ENCODE results near the gene TBC1D1. TPM values are rescaled to one million over a fixed set of nuclear protein-coding genes. Genes with fewer than 3 reads are reported as not detected.

Gene TBC1D1
- total and polyA plus RNA-seq, 2 donors (not counting 3 experiments of a cell fraction or from before 2014, with no cell fraction given) = 63.5 to 116 TPM

- Histone ChIP-seq H3K4me3 (replicated peaks in 1 of 3; ENCODE audit: insufficient read depth in 1 of 3, low read depth in 1 of 3, low read length in 3 of 3) (no peak overlapping the region), H3K36me3 (ENCODE audit: control insufficient read depth in 2 of 2, extremely low read depth in 1 of 2, insufficient read depth in 2 of 2, low read length in 2 of 2) (no peaks in the 10 kb centered on the region), H4K20me1 (replicated peaks; ENCODE audit: control insufficient read depth, extremely low read depth, insufficient read depth, low read length) (no peaks in the 10 kb centered on the region), H3K79me2 (ENCODE audit: control insufficient read depth, insufficient read depth, low read length) (no peaks in the 10 kb centered on the region), H3K4me1 (ENCODE audit: control insufficient read depth, extremely low read depth, insufficient read depth, low read length) (peaks cover 24% of the 10 kb centered on the region), H2AFZ (ENCODE audit: low read depth, low read length) (no peak overlapping the region), H3K9me1 (replicated peaks; ENCODE audit: control insufficient read depth, extremely low read depth, insufficient read depth, low read length) (no peaks in the 10 kb centered on the region), H3K27ac (ENCODE audit: insufficient read depth, low read depth, low read length) (no peak overlapping the region), H3K9me3 (replicated peaks; ENCODE audit: control insufficient read depth, insufficient read depth, low read length) (no peaks in the 10 kb centered on the region), H3K9ac (replicated peaks; ENCODE audit: extremely low read depth, insufficient read depth, low read length) (no peak overlapping the region), H3K27me3 (ENCODE audit: control insufficient read depth in 2 of 2, insufficient read depth in 2 of 2, low read length in 2 of 2) (peaks cover 0 to 7% of the 10 kb centered on the region in 2 experiments), H3K4me2 (ENCODE audit: insufficient read depth, low read length) (no peak overlapping the region)
- intact Hi-C loops (cut with micrococcal nuclease) = no loop called here
- no peak for FAIRE-seq
- BruUV-seq (replicated peaks) = no TSS peak
- TF ChIP-seq MAX (IDR thresholded peaks at IDR 0.05; ENCODE audit: insufficient read depth, insufficient read length) (no peak), JUN (IDR thresholded peaks at IDR 0.05; ENCODE audit: borderline replicate concordance, insufficient read depth, insufficient read length, low read depth) (no peak), MYC (IDR thresholded peaks at IDR 0.05; ENCODE audit: low read depth, low read length) (no peak), GATA2 (IDR thresholded peaks at IDR 0.05; ENCODE audit: insufficient read depth, insufficient read length, low read depth, low read length) (no peak), POLR2AphosphoS5 (IDR thresholded peaks at IDR 0.05; ENCODE audit: insufficient read depth, low read depth, low read length) (no peak), EZH2 (IDR thresholded peaks at IDR 0.05; ENCODE audit: borderline replicate concordance, low read depth, low read length, severe bottlenecking) (no peak)
- CTCF ChIA-PET = no interaction called here
- DNase-seq (ENCODE audit: low read depth, low spot score) = no peak
- POLR2A ChIA-PET = no interaction called here
- dilution Hi-C loops (cut with MboI; ENCODE audit: extremely low pct_ligation_motif_present, low sequenced_read_pairs) = loop anchor here (25.0 kb wide), 1 partner anchor 505 kb away; the partner anchor contains the start of gene KLF3
Observed at GRCh38 chr4:38157592-38157991, 266.7 kb downstream of the TBC1D1 start.

Measured in endothelial cell of umbilical vein (primary cell).